GM18508 (cell line): ENCODE results near the gene PTX4.
"Not testable (repeated sequence)": the region's sequence is repeated elsewhere in the genome, so short reads cannot be mapped to it uniquely, and the experiment has no call there.

ENCODE experiments used
- ATAC-seq: cut with Tn5 transposase; IDR thresholded peaks from one replicate; pipeline ENCODE4 v1.9.1; 2021; ENCODE audit warnings: moderate number of reproducible peaks; ENCODE audit not compliant: insufficient read depth, unreplicated experiment

PTX4 gene

GRCh38 chr16:1448536-1449116 is 40.1 kb downstream of the PTX4 start:
- ATAC-seq: no peak

GRCh38 chr16:1447965-1448364 is 40.8 kb downstream of the PTX4 start:
- ATAC-seq: no peak

- no peak for ATAC-seq
Measured at GRCh38 chr16:1446296-1447080, 42.3 kb downstream of the PTX4 start.

- no peak for ATAC-seq
Measured at GRCh38 chr16:1445518-1446203, 43.1 kb downstream of the PTX4 start.

- ATAC-seq: no peak
Measured at GRCh38 chr16:1444730-1445517, 43.8 kb downstream of the PTX4 start.

GRCh38 chr16:1443980-1444729 is 44.6 kb downstream of the PTX4 start, which contains the start of gene CCDC154:
CCDC154 (minus strand) TSS chr16:1444556; CDS start chr16:1444322, 234 bp downstream.
- no peak for ATAC-seq

DNA sequence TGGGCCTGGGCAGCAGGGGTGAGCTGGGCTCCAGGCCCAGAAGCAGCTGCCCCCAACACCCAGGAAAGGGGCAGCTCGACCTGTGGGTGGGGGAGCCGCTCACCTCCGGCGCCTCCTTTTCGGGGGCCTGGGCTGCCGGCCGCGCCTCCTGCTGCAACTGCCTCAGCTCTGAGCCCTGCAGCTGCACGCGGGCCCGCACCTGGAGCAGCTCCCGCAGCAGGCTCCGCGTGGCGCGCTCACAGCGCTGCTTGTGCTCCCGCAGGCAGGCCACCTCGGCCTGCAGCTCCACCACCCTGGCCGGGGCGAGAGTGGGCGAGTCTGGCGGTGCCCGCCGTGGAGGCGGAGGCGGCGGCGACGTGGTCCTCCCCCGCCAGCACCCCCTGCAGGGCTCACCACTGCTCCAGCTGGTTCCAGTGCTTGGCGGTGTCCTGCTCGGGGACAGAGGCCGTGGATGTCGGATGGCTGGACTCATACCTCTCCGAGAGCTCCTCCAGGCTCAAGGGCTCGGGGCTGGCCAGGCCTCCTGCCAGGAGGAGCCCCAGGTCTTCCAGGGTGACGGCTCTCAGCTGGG is 45.3 kb downstream of the PTX4 start:
- no peak for ATAC-seq

- no peak for ATAC-seq
Measured at GRCh38 chr16:1442697-1443096, 46.0 kb downstream of the PTX4 start.

- ATAC-seq: no peak
Measured at GRCh38 chr16:1441391-1441829, 47.3 kb downstream of the PTX4 start.

GRCh38 chr16:1439699-1440074 is 49.1 kb downstream of the PTX4 start:
- ATAC-seq: not testable (repeated sequence)

DNA sequence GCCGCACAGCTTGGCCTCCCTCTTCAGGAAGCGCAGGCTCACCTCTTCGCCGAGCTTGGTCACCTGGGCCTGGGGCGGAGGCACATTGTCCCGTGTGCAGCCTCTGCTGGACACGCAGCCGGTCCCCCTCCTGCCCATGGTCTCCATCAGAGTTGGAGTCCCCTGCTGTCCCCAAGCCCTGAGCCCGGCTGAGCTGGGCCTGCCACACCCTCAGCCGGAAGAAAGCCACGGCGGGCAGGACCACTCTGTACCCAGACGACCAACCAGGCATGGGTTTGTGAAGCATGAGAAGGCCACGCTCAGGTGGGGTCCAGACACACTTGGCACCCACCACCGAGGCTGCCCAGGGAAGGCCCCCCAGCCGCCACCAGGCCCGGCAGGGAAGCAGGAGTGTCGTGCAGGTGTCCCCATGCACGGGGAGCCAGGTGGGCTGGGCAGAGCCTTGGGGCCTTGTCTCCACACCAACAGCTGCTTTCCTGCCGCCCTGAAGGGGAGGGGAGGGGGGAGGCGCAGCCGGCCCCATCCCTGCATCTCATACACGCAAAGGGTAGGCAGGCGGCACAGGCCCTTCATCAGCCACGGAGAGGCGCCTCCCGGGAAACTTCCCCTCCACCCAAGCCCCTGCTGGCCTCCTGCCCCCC is 49.6 kb downstream of the PTX4 start:
- no peak for ATAC-seq

- no peak for ATAC-seq
Measured at GRCh38 chr16:1438229-1439057, 50.3 kb downstream of the PTX4 start.

GRCh38 chr16:1437606-1438005 is 51.1 kb downstream of the PTX4 start:
- no peak for ATAC-seq

- no peak for ATAC-seq
Measured at GRCh38 chr16:1436731-1437355, 51.9 kb downstream of the PTX4 start.

DNA sequence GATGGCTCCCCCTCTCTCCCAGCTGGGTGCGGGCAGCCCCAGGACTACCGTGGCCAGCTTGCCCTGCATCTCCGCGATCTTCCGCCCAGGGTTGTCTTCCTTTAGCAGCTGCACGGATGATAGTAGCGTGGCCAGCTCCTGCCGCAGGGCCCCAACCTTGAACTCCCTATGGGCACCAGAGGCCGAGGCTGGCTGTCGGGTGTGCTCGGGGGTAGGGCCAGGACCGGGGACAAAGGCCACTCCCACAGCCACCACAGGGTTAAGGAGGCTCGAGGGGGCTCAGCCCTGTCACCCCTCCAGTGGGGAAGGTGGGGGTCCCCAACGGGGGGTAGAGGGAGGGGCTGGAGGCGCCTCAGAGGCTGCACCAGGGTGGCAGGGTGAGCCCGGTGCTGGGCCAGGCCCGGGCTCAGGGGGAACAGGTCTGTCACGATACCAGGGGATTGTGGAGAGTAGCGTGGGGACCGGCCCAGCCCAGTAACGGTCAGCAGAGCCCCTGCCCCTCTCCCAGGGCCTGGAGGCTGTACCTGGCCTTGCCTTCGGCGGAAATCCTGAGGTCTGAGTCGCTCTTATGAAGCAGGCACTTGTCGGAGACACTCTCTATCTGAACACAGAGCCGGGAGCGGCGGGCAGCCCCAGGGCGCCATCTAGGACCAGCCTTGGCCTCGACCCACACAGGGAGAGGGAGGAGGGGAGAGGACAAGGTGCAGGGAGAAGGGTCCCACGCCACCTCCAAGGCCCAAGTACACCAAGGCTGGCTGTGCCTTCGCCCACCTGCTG is 52.6 kb downstream of the PTX4 start:
- ATAC-seq: no peak
